ENCODE results near the gene SLC35D2.
"Not testable (repeated sequence)": the region's sequence is repeated elsewhere in the genome, so short reads cannot be mapped to it uniquely, and the experiment has no call there.

SLC35D2 gene

DNA sequence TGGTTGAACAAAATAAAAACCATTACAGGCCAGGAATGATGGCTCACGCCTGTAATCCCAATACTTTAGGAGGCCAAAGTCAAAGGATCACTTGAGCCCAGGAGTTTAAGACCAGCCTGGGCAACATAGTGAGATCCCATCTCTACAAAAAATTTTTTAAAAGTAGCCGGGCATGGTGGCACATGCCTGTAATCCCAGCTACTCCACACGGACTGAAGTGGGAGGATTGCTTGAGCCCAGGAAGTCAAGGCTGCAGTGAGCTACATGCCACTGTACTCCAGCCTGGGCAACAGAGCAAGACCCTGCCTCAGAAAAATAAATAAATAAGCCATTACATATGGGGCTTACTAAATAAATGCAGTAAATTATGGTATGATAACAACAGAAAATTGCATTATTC, 61.3 kb downstream of the SLC35D2 start:
- H3K4me3 ChIP-seq, H3K27ac ChIP-seq: not testable (repeated sequence)

DNA sequence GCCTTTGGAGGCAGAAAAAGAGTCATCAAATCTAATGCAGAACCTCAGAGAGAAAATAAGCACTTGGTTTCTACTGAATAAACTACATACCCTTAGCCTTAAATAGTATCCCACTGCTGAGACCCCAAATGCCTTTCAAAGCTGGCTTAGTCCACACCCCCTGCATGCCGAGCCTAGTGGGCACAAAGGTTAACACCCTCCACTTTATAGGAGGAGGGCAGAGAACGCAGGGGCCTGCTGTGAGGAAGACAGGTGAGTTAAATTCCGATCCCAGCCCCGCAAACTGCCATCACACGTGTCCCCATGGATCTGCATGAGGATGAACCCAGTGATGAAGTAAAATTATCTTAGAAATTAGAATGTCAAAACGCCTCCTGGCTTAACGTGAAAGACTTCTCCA, 62.0 kb downstream of the SLC35D2 start:
- H3K4me3 ChIP-seq = no peak overlapping the region
- H3K27ac ChIP-seq = no peak overlapping the region

DNA sequence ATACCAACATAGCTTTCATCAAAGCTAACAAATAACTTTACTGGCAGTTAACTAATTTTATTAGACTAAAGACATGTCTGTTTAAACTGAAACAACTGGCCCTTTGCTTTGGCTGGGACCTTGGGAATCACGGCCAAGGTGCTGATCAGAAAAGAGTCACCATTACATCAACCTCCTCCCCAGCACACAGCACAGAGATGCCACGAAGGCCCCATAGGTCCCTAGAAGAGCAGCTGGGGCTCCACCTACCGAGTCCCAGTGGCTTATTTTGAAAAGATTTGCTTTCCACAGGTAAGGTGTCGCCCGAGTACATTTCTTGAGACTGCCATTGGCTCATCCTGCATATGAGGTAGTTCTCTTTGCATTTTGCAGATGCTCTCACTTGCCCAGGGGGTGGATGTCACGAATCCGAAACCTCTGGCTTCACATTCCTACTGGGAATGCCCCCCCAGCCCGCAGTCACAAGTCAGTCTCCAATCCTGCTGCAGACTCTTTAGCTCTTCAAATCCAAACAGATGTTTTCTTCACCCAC, 62.7 kb downstream of the SLC35D2 start:
- no peak overlapping the region for H3K27ac ChIP-seq
- no peak overlapping the region for H3K4me3 ChIP-seq

DNA sequence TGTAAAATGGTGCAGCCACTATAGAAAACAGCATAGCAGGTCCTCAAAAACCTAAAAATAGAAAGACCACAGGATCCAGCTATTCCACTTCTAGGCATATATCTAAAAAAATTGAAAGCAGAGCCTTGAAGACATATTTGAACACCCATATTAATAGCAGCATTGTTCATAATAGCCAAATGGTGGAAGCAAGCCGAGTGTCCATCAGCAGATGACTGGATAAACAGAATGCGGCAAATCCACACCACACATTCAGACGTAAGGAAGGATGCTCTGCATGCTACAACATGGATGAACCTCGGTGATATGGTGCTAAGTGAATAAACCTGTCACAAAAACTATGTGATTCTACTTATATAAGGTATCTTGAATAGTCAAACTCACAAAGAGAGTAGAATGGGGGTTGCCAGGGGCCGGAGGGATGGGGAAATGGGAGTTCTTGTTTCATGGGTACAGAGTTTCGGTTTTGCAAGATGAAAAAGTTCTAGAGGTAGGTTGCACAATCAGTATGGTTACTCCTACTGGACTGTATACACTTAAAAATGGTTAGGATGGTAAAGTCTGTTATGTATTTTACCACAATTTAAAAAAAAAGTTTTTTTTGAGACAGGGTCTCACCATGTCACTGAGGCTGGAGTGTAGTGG, 64.5 kb downstream of the SLC35D2 start:
- H3K27ac ChIP-seq = no peak overlapping the region

DNA sequence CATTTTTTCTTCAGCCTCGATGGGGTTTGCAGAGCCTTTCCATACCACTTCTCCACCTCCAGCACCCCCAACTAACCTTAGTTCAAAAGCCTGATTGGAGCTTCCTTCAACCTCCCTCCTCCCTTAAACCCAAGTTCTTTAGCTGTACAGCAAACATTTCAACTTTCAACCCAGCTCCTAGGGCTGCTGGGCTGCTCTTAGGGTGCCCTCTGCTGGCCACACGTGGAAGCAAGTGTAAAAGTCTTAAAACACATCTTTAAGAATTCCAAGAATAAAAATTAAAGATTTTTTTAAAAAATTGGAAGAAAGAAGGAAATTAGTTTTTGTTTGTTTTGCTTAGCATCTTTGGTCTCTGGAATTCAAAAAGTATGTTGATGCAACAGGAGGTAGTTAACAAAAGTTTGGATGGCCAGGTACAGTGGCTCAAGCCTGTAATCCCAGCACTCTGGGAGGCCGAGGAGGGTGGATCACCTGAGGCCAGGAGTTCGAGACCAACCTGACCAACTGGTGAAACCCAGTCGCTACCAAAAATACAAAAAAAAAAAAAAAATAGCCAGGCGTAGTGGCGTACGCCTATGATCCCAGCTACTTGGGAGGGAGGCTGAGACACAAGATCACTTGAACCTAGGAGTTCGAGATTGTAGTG, 66.1 kb downstream of the SLC35D2 start:
- H3K27ac ChIP-seq = no peak overlapping the region
- H3K4me3 ChIP-seq = no peak overlapping the region

More for the DNA sequence above, 64.5 kb downstream of the SLC35D2 start:
- H3K4me3 ChIP-seq = no peak overlapping the region

DNA sequence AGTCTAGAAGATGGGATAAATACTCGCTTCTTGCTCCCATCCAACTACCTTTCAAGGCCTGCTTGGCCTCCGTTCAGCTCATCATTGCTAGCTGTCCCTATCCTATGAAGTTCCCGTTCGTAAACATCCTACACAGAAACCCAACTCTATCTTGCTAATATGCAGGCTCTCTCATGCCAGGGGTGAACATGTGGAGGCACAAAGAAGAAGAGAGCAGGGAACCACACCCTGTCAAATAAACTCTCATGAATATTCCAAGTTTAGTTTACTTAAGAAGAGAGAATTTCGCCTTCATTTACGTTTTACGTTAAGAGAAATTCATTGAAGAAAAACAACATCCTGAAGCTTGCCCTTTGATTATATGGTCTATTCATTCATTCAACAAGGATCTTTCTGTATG, 73.7 kb downstream of the SLC35D2 start:
- no peak overlapping the region for H3K27ac ChIP-seq
- H3K4me3 ChIP-seq = no peak overlapping the region

DNA sequence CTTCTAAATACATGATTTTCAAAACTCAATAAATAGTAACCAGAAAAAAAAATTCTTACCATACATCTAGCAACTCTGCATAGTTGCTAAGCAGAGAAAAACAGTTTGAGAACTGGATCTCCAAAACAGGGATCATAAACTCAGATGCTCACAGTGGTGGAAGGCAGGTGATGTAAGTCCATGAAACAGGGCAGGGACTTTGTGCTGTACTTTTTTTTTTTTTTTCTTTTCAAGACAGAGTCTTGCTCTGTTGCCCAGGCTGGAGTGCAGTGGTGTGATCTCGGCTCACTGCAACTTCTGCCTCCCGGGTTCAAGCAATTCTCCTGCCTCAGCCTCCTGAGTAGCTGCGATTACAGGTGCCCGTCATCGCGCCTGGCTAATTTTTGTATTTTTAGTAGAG, 76.6 kb downstream of the SLC35D2 start:
- H3K4me3 ChIP-seq, H3K27ac ChIP-seq: not testable (repeated sequence)

DNA sequence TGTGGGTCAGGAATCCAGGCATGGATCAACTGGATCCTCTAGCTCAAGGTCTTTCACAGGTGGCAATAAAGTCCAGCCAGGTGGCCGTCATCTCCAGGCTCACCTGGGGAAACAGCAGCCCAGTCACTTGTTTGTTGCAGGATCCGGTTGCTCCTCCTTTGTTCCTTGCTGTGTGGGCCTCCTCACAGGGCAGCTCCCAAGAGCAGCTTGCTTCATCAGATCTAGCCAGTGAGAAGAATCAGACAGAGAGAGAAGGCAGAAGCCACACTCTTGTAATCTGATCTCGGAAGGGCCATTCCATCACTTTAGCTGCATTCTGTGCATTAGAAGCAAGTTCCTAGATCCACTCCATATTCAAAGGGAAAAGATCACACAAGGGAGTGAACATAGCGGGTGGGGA, 78.3 kb downstream of the SLC35D2 start:
- no peak overlapping the region for H3K27ac ChIP-seq
- H3K4me3 ChIP-seq = no peak overlapping the region

DNA sequence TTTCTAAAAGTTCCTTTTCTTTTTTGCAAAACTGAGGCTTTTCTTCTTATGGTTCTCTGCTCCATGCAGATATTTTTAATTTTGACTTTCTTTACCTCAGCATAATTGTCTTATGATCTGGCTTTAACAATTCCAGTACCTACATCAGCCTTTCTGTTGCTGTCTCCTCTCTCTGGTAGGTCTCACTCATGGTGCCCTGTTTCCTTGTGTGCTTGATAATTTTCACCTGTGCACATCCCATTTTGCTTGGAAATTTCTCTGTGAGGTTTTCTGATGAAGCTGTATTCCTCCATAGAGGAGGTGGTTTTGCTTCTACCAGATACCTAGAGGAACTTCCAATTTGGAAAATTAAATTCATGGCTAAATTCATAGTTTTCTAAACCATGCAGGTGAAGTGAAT, 79.3 kb downstream of the SLC35D2 start:
- H3K4me3 ChIP-seq = no peak overlapping the region
- no peak overlapping the region for H3K27ac ChIP-seq

DNA sequence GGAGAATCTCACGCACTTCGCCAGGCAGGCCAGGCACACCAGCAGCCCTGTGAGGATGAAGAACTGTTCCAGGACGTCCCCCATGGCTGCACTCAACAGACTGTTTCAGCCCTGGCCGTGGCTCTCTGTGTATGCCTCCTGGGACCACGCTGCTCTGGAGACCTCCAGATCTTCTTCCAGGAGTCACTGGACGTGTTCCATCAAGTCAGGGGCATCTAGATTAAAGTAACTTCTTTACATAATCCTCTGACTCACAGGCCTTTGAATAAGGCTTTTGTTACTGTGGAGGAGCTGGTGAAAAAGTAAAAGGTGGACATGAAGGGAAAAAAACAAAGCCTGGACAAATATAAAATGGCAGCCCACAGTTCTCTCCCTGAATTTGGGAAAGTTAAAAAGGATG, 81.5 kb downstream of the SLC35D2 start, which contains the start of gene HSD17B3:
Gene HSD17B3 (minus strand): TSS at position 156 of the 400 bp plus-strand sequence. CDS start 72 bp downstream, at position 84.
- H3K27ac ChIP-seq = no peak within 1 kb of the TSS
- no peak within 1 kb of the TSS for H3K4me3 ChIP-seq

DNA sequence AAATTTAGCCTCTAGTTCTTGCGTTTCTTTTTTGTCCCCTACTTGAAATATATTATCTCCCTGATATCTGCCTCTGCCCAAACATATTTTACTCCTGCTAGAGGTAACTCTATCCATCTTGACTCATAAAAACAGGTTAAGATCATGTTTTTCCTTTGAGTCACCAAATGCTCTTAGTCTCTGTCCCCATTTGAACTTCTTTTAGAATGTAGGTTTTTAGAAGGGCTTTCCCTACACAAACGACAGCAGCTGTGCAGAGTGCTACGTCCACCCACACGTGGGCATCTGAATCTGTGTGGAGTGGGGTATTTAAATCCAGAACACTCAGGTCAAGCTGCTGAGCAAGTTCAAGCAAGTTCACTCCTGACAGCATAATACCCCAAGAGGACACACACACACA, 83.7 kb downstream of the SLC35D2 start:
- Histone ChIP-seq H3K27ac (no peak overlapping the region), H3K4me3 (no peak overlapping the region)

DNA sequence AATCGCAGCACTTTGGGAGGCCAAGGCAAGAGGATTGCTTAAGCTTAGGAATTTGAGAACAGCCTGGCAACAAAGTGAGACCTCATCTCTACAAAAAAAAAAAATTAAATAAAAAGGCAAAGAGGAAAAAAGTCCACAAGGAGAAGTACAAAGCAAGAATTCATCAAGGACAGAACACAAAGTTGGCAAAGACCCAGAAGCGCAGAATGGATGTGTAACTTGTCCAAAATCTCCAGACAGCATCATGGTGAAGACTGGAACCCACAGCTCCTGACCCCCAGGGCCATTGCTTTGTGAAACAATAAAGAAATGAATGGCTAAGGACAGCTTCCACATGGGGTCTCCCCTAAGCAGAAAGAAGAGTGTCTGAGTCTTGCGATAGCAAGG, 89.4 kb downstream of the SLC35D2 start:
- H3K4me3 ChIP-seq = no peak overlapping the region
- H3K27ac ChIP-seq = no peak overlapping the region

DNA sequence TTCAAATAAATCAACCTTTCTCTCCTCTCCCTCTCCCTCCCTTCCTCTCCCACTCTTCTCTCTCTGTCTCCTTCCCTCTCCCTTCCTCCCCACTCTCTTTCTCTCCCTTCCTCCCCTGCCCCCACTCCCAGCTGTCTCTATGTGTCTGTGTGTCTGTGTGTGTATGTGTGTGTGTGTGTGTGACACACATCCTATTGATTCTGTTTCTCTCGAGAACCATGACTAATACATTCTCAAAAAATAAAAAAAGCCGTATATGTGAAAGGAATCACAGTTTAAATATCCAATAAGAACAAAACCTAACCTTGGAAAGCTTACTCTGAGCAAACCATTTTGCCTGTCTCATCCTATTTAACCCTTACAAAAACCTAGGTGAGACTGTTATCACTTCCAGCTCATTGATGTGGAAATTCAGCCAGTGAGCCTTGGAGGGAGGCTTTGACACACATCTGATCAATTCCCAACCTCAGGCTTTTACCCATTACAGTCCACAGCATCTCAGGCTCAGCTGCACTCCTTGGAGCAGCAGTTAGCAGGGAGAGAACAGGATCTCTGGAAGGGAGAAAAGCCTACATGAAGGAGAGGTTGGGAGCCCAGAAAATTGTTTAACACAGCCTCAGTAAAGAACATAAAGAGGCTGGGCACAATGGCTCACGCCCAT, 89.9 kb downstream of the SLC35D2 start:
- no peak overlapping the region for H3K4me3 ChIP-seq
- no peak overlapping the region for H3K27ac ChIP-seq

DNA sequence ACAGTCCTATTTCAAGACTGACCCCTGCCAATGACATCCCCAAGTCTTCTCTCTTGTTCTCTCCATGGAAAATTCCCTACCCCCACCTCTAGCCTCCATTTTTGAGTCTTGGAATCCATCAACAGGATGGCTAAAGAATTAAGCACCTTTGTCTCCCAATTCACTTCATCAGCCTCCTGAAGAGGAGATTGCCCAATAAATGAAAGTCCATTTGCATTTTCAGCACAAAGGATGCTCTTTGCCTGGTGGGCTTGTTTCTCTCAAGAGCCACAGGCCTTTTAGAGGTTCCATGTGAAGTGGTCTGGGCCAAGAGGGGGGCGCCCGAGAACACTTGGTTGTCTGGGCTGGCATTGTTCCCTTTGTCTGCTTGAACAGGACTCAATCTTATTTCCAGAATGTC, 94.1 kb downstream of the SLC35D2 start:
- Histone ChIP-seq H3K4me3 (no peak overlapping the region), H3K27ac (no peak overlapping the region)

DNA sequence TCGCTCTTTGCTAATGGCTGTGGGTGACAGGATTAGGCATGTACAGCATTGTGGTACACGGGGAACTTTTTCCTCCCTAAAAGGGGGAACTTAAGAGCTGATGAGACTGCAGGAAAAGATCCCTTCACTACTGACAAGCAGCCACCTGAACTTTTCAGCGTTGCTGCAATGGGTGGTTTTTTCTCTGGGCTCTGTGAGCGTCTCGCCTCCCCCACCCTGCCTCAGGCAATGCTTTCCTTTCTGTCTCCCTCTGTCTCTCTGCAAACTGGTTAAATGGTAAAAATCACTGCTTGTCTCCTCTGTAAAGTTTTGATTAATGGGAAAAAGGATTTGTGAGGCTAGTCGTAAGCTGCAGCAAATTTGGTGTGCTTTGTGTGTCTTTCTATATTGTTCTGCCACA, 101.9 kb downstream of the SLC35D2 start:
- Histone ChIP-seq H3K4me3 (no peak overlapping the region), H3K27ac (no peak overlapping the region)

DNA sequence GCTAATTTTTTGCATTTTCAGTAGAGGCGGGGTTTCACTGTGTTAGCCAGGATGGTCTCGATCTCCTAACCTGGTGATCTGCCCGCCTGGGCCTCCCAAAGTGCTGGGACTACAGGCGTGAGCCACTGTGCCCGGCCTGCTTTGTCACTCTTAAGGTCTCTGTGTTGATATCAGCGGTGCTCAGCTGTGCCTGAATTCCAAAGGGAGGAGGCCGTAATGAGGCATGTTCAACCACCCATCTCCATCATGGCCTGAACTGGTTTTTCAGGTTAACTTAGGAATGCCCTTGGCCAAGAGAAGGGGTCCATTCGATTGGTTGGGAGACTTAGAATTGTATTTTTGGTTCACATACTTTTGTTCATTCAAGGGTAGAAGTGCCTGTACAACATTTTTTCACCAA, 103.6 kb downstream of the SLC35D2 start:
- H3K27ac ChIP-seq = no peak overlapping the region

DNA sequence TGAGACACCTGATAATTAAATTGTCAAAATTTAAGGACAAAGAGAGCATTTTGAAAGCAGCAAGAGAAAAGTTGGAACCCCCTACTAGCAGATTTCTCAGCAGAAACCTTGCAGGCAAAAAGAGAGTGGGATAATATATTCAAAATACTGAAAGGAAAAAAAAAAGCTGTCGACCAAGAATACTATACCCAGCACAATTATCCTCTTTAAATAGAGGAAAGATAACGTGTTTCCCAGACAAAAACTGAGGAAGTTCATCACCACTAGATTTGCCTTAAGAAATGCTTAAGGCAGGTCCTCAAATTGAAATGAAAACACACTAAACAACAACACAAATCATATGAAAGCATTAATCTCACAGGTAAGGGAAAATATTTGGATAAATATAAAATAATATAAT, 108.6 kb downstream of the SLC35D2 start:
- Histone ChIP-seq H3K4me3 (no peak overlapping the region), H3K27ac (no peak overlapping the region)

More for the DNA sequence above, 103.6 kb downstream of the SLC35D2 start:
- H3K4me3 ChIP-seq = no peak overlapping the region
